Measurements from ENCODE around the gene TMEM52.

The TMEM52 gene

DNA sequence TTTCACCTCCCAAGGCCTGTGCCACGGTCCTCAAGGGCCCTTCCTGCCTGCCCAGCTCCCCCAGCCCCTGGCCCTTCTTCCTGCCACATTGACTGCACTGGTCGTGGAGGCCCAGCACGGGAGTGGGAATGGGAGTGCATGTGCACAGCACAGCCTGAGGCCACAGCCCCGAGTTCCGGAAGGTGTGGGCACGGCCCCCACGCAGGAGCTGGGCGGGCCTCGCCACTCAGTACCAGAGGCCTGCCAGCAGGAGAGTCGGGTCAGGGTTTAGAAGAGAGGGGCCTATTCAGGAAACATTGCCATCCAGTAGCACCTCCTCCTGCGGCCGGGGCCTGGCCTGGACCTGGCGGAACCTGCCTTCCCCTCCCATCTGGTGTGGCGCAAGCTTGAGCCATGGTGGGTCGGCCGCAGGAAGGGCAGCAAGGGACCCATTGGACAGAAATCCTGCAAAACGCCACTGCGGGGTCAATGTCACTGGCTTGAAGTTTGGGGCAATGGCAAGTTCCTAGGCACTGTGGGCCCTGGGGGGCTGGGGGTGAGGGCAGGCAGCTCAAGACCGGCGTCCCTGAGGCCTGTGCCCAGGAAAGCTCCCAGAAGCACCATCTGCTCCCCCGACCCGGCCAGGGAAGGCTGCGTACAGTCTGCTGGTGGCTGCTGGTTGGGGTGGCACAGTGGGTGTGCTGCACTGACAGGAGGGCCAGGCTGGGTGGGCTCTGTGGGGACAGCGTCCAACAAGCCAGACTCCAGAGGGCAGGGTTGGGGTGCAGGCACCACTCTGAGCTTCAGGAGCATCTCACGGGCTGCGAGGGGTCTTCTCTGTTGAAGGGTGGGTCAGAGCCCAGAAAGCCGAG, 1.8 kb upstream of the TMEM52 start:
- TF ChIP-seq, protein P1, sequence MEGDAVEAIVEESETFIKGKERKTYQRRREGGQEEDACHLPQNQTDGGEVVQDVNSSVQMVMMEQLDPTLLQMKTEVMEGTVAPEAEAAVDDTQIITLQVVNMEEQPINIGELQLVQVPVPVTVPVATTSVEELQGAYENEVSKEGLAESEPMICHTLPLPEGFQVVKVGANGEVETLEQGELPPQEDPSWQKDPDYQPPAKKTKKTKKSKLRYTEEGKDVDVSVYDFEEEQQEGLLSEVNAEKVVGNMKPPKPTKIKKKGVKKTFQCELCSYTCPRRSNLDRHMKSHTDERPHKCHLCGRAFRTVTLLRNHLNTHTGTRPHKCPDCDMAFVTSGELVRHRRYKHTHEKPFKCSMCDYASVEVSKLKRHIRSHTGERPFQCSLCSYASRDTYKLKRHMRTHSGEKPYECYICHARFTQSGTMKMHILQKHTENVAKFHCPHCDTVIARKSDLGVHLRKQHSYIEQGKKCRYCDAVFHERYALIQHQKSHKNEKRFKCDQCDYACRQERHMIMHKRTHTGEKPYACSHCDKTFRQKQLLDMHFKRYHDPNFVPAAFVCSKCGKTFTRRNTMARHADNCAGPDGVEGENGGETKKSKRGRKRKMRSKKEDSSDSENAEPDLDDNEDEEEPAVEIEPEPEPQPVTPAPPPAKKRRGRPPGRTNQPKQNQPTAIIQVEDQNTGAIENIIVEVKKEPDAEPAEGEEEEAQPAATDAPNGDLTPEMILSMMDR (conservative IDR thresholded peaks at IDR 0.05): no peak
- H3K27ac ChIP-seq: no peak overlapping the region

DNA sequence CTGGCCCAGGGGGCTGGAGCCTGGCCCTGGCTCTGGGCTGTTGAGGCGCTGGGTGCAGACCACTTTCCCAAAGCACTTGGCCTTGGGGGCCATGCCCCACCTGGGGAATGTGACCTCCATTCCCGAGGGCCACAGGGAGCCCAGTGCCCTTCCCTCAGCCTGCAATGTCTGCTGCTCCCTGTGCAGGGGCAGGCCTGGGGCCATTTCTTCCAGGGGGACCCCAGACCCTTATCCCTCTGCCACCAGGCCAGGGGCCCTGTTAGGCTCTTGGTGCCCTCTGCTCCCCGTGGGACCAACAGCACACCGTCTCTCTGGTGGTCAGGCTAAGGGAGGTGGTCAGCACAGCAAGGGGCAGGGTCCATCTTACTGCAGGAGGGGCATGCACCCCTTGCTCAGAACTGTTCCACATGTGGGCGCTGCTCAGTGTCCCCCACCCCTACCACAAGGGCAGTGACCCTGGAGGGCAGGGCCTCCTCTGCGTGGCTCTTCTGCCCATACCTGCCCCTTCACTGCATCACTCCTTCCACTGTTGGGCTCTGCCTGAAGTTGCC, 1.1 kb upstream of the TMEM52 start:
- TF ChIP-seq, protein P1 (conservative IDR thresholded peaks at IDR 0.05): no peak
- H3K27ac ChIP-seq: peak overlapping the region; percentile 63

DNA sequence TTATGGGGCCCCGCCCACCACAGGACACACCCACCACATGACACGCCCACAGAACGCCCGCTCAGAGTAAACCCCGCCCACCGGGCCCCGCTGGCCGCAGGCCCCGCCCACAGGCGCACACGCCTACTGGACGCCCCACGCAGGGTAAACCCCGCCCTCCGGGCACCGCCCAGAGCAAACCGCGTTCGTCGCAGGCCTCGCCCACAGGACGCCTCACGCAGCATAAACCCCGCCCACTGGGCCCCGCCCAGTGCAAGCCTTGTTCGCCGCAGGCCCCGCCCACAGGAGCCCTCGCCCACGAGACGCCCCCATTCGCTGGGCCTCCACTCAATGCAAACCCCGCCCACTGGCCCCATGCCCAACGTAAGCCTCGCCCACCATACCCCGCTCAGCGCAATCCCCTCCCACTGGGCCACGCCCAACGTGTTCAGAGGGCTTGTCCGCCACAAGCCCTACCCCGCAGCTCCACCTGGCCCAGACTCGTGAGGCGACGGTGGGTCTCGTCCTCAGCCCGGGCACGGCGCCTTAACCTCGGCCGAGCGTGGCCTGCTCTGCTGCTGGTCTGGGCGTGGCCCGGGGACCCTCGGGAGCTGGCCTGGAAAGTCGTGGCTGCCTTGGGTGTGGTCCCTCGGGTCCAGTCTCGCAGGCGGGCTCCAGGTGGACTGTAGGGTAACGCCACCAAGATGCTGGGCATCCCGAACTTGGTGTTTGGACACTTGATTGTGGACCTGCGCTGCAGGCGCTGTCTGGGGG, 401 bp upstream of the TMEM52 start:
- TF ChIP-seq, protein P1 (conservative IDR thresholded peaks at IDR 0.05): no peak
- peak overlapping the region; percentile 76 for H3K27ac ChIP-seq

DNA sequence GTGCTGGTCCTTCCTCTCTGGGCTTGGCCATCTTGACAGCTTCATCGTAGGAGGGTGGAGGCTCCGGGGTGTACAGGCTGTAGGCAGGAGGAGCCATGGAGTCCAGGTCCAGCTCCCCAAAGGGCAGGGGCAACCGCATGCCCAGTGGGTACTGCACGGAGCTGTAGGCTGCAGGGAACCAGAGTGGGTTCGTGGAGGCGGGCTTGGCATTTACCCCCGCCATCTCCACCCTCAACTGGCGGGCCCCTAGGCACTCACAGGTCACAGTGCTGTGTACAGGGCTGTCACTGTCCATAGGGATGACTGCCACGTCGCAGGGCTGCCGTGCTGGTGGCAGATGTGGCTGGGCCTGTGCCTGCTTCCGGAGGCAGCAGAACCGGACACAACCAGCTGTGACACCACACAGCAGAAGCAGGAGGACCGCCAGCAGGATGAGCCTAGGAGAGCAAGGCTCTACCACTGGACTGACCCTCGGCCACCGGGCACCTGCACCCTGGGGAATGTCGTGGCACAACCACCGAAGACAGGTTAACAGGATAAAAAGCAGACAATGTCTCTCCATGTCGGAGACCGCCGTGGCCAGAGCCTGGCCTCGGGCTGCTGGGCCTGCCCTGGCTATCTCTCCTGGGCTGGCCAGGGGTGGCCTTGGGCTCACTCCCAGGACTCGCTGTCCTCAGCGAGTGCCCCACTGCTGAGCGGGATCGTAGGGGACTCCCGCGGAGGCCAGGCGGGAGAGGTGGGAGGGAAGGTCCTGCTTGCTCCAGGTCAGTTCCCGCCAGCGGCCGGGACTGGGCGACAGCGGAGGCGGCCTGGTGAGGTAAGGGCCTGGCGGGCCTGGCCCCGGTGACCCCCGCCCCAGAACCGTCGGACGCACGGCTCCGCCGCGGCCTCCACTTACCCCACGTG, 831 bp downstream of the TMEM52 start:
- TF ChIP-seq, protein P1 (conservative IDR thresholded peaks at IDR 0.05): no peak
- peak overlapping the region; percentile 76 for H3K27ac ChIP-seq

DNA sequence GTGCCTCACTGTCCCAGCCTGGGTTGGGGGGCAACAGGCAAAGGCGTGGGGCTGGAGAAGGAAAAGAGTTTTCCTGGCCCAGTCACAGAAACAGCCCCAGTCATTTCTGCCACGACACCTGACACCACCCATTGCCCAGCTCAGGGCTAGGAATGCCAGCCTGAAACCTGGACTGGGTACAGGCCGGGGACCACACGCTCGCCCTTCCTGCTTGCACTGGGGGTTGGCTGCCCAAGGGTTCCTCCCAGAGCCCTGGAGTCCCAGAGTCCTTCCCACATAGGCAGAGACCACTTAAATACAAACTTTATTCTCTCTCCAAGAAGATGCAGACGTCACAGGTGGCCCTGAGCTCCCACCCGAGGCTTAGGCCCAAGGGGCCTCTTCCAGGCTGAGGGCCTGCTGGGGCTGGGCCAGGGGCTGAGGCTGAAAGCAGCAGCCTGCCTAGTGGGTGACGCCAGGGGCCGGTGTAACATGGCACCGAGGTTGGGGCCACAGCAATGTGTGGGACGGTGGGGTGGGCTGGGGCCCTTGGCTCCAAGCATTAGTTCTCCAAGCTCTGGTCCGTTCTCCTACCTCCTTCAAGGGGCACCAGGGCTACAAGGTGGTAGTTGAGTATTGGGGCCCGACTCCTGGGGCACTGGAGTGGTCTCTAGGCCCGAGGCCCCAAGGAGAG, 1.6 kb downstream of the TMEM52 start:
- TF ChIP-seq, protein P1 (conservative IDR thresholded peaks at IDR 0.05): no peak

DNA sequence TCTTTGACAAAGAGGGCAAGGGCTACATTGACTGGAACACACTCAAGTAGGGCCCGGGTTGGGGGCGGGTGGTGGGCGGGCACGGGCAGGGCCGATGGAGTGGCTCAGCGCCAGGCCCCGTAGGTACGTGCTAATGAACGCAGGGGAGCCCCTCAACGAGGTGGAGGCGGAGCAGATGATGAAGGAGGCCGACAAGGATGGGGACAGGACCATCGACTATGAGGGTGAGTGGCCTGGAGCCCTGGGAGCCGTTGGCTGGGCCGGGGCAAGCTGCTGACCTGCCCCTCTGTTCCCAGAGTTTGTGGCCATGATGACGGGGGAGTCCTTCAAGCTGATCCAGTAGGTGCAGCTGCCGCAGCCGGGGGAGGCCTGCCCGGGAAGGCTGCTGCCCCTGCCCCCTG, 2.2 kb downstream of the TMEM52 start:
- TF ChIP-seq, protein P1 (conservative IDR thresholded peaks at IDR 0.05): no peak
- no peak overlapping the region for H3K27ac ChIP-seq

More for the DNA sequence above, 1.6 kb downstream of the TMEM52 start:
- H3K27ac ChIP-seq: no peak overlapping the region
